HCT116 (cell line): Measurements from ENCODE around the gene CTCF. TPM values are rescaled to one million over a fixed set of nuclear protein-coding genes. Genes with fewer than 3 reads are reported as not detected.

Source experiments
- ATAC-seq: fragments of 200-7000 bp; cut with Tn5 transposase; 2 replicates; pipeline ENCODE4 v1.9.1; 2020; ENCODE audit warnings: mild to moderate bottlenecking, moderate library complexity
- BruUV-seq: library from RNA; stranded (reverse); fragments of 400-500 nt; replicated peaks from 2 replicates; lab custom pipeline; 2021; lab: Mats Ljungman, UMichigan
- CTCF ChIA-PET: fragments of 300-600 bp; sonication (Branson Sonifier 250); formaldehyde crosslinking; loops from one replicate; lab custom pipeline; 2021; ENCODE audit warnings: antibody characterized with exemption; lab: Charles Lee
- POLR2A ChIA-PET: fragments of 300-600, 350-600 bp; sonication (Branson Sonifier 250); formaldehyde crosslinking; loops from one replicate; lab custom pipeline; 2021; ENCODE audit warnings: antibody characterized with exemption; lab: Charles Lee
- RAD21 ChIA-PET, 2 experiments: fragments of 300-600 bp; sonication (Branson Sonifier 250); formaldehyde crosslinking; loops; one replicate each; lab custom pipeline; 2023; ENCODE audit warnings: low total read pairs in 2 of 2; ENCODE audit not compliant: uncharacterized antibody in 2 of 2, unreplicated experiment in 2 of 2, low non-redundant PET in 1 of 2; lab: Charles Lee
- DNase-seq: peaks from one replicate; pipeline ENCODE4 v3.0.0-alpha.2; 2010; ENCODE audit warnings: low read depth, low spot score
- H2AFZ ChIP-seq: fragments of 200-600 bp; shearing (Covaris generic), sonication (generic); 2 replicates; pipeline ENCODE4 v1.6.1; 2017; ENCODE audit warnings: low read depth, mixed run types, mixed read lengths, antibody characterized with exemption, low read length; ENCODE audit not compliant: poor library complexity, severe bottlenecking
- H3K27ac ChIP-seq: 2 replicates; pipeline ENCODE4 v1.5.1; 2012; ENCODE audit warnings: low read depth, low read length
- H3K27me3 ChIP-seq: fragments of 200-600 bp; sonication (generic); 2 replicates; pipeline ENCODE4 v1.6.1; 2016; ENCODE audit warnings: mixed run types, low read length, mixed read lengths; ENCODE audit not compliant: insufficient read depth
- H3K36me3 ChIP-seq, 2 experiments: fragments of 200-500 bp in 1 of 2; fragments of 200-600 bp in 1 of 2; sonication (Bioruptor generic) in 1 of 2; sonication (generic) in 1 of 2; 2 replicates each; pipeline versions ENCODE4 v1.5.1 to v1.6.1; 2014 to 2016; ENCODE audit warnings: low read length in 2 of 2, inconsistent platforms in 1 of 2, mixed read lengths in 1 of 2, mixed run types in 1 of 2; ENCODE audit not compliant: insufficient read depth in 2 of 2, control insufficient read depth in 1 of 2
- H3K4me1 ChIP-seq, 2 experiments: fragments of 200-600 bp in 1 of 2; sonication (generic) in 1 of 2; 2 replicates each; pipeline versions ENCODE4 v1.5.1 to v1.6.1; 2012 to 2017; ENCODE audit warnings: low read length in 2 of 2, inconsistent platforms in 1 of 2, mild to moderate bottlenecking in 1 of 2, mixed read lengths in 1 of 2, mixed run types in 1 of 2, moderate library complexity in 1 of 2; ENCODE audit not compliant: insufficient read depth in 2 of 2, control insufficient read depth in 1 of 2
- H3K4me2 ChIP-seq: fragments of 200-600 bp; sonication (generic); 2 replicates; pipeline ENCODE4 v1.6.1; 2017; ENCODE audit warnings: mixed run types, low read length, mixed read lengths
- H3K4me3 ChIP-seq, 2 experiments: fragments of 200-600 bp in 1 of 2; sonication (generic) in 1 of 2; replicated peaks in 1 of 2; 2 replicates each; pipeline ENCODE4 v1.5.1; 2011 to 2016; ENCODE audit warnings: low read length in 2 of 2, control low read depth in 1 of 2, low read depth in 1 of 2, mild to moderate bottlenecking in 1 of 2, mixed read lengths in 1 of 2, mixed run types in 1 of 2
- H3K79me2 ChIP-seq: fragments of 200-600 bp; sonication (generic); 2 replicates; pipeline ENCODE4 v1.6.1; 2017; ENCODE audit warnings: mild to moderate bottlenecking, mixed run types, low read length, moderate library complexity, mixed read lengths; ENCODE audit not compliant: insufficient read depth
- H3K9ac ChIP-seq: fragments of 200-600 bp; sonication (generic); 2 replicates; pipeline ENCODE4 v1.6.1; 2016; ENCODE audit warnings: low read length, mixed read lengths
- H3K9me2 ChIP-seq: fragments of 200-600 bp; sonication (generic), shearing (Covaris generic); 2 replicates; pipeline ENCODE4 v1.6.1; 2017; ENCODE audit warnings: mixed run types, mild to moderate bottlenecking, moderate library complexity; ENCODE audit not compliant: insufficient read depth
- H3K9me3 ChIP-seq, 2 experiments: fragments of 200-500 bp in 1 of 2; fragments of 200-600 bp in 1 of 2; sonication (Bioruptor generic) in 1 of 2; sonication (generic) in 1 of 2; 2 replicates each; pipeline ENCODE4 v1.6.1; 2014 to 2017; ENCODE audit warnings: low read length in 2 of 2, mixed read lengths in 2 of 2, inconsistent platforms in 1 of 2, low read depth in 1 of 2, mild to moderate bottlenecking in 1 of 2, mixed run types in 1 of 2, moderate library complexity in 1 of 2; ENCODE audit not compliant: control insufficient read depth in 1 of 2, insufficient read depth in 1 of 2
- H4K20me1 ChIP-seq: fragments of 200-600 bp; sonication (generic), shearing (Covaris generic); 2 replicates; pipeline ENCODE4 v1.6.1; 2017; ENCODE audit warnings: mixed run types, mild to moderate bottlenecking, moderate library complexity; ENCODE audit not compliant: insufficient read depth
- CEBPB ChIP-seq: IDR thresholded peaks from 2 replicates; pipeline ENCODE4 v1.6.1; 2012; ENCODE audit warnings: low read depth
- EGR1 ChIP-seq: IDR thresholded peaks from 2 replicates; pipeline ENCODE4 v1.6.1; 2012; ENCODE audit warnings: low read depth
- EZH2 ChIP-seq: fragments of 200-600 bp; sonication (generic); IDR thresholded peaks from 2 replicates; pipeline ENCODE4 v1.6.1; 2017; ENCODE audit warnings: antibody characterized with exemption, mixed run types
- JUND ChIP-seq: IDR thresholded peaks from 2 replicates; pipeline ENCODE4 v1.6.1; 2012
- POLR2A ChIP-seq: IDR thresholded peaks from 2 replicates; pipeline ENCODE4 v1.7.0; 2011; ENCODE audit warnings: borderline replicate concordance; ENCODE audit not compliant: insufficient read depth, insufficient read length; ENCODE audit errors: extremely low read depth
- RAD21 ChIP-seq: IDR thresholded peaks from 2 replicates; pipeline ENCODE4 v1.6.1; 2012; ENCODE audit warnings: low read depth, mild to moderate bottlenecking
- REST ChIP-seq: IDR thresholded peaks from 2 replicates; pipeline ENCODE4 v1.6.1; 2012; ENCODE audit warnings: low read depth
- SRF ChIP-seq: IDR thresholded peaks from 2 replicates; pipeline ENCODE4 v1.6.1; 2012; ENCODE audit warnings: low read depth
- YY1 ChIP-seq: IDR thresholded peaks from 2 replicates; pipeline ENCODE4 v1.6.1; 2011; ENCODE audit warnings: low read length, low read depth, moderate library complexity, mild to moderate bottlenecking; ENCODE audit not compliant: insufficient replicate concordance; ENCODE audit errors: extremely low read depth
- ZFX ChIP-seq: fragments of 450-650 bp; IDR thresholded peaks from 2 replicates; pipeline ENCODE4 v1.6.1; 2017
- intact Hi-C: fragments of 100-400 bp; cut with micrococcal nuclease; formaldehyde crosslinking; loops from 2 replicates; pipeline ENCODE4 v1.10.0; 2022
- total RNA-seq: library from RNA; stranded (reverse); gene quantifications from one replicate; pipeline ENCODE4 v1.2.1, GENCODE V29; 2021; ENCODE audit not compliant: unreplicated experiment

The CTCF gene
- total RNA-seq, 1 experiment from 2014 or later = 48.3 TPM

DNA sequence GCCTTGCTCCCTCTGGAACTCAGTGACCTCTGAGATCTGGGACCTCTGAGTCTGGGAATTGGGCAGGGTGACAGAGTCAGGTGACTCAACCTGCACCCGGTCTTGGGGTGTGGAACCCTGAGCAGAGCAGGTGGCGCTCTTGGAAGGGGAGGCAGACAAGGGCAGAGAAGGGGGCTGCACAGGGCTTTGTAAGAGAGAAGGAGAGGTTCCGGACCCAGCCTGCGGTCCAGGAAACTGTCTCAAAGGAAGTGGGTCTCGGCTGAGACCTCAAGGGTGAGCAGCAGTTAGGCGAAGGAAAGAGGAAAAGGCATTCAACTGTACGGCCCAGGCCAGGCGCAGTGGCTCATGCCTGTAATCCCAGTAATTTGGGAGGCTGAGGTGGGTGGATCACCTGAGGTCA, 43.6 kb upstream of the CTCF start:
- no peak for DNase-seq
- TF ChIP-seq REST (no peak), EGR1 (no peak)
- TF ChIP-seq, all 23 proteins: peak for 0
- no peak for ATAC-seq
- no peak overlapping the region for H3K4me3 ChIP-seq
- no TSS peak for BruUV-seq
- H4K20me1 ChIP-seq = no peaks in the 10 kb centered on the region
- ChIA-PET POLR2A (no interaction called here), CTCF (no interaction called here), RAD21 (no interaction called here)
- H3K4me2 ChIP-seq = no peak overlapping the region
- H3K4me1 ChIP-seq = peaks cover 0 to 29% of the 10 kb centered on the region in 2 experiments; a peak in 3 of 4 replicates
- intact Hi-C loops = no loop called here
- no peak overlapping the region for H2AFZ ChIP-seq
- no peaks in the 10 kb centered on the region for H3K9me3 ChIP-seq
- no peaks in the 10 kb centered on the region for H3K79me2 ChIP-seq
- H3K27ac ChIP-seq = no peak overlapping the region
- H3K9me2 ChIP-seq = no peaks in the 10 kb centered on the region
- no peaks in the 10 kb centered on the region for H3K36me3 ChIP-seq
- H3K9ac ChIP-seq = no peak overlapping the region
- no peaks in the 10 kb centered on the region for H3K27me3 ChIP-seq

GRCh38 chr16:67519242-67519641, 43.1 kb upstream of the CTCF start:
- no peak overlapping the region for H3K4me2 ChIP-seq
- intact Hi-C loops = no loop called here
- ChIA-PET POLR2A (no interaction called here), RAD21 (no interaction called here), CTCF (no interaction called here)
- BruUV-seq = no TSS peak
- H3K79me2 ChIP-seq = no peaks in the 10 kb centered on the region
- DNase-seq (no peak), ATAC-seq (no peak)
- TF ChIP-seq YY1 = no peak
- TF ChIP-seq ZFX = no peak
- TF ChIP-seq CEBPB = no peak
- TF ChIP-seq EZH2 = no peak
- no peak for TF ChIP-seq POLR2A
- no peak for TF ChIP-seq RAD21
- no peak for TF ChIP-seq SRF
- TF ChIP-seq JUND = no peak
- H3K9me3 ChIP-seq = no peaks in the 10 kb centered on the region
- H3K9me2 ChIP-seq = no peaks in the 10 kb centered on the region
- no peak overlapping the region for H2AFZ ChIP-seq
- no peaks in the 10 kb centered on the region for H4K20me1 ChIP-seq
- H3K27me3 ChIP-seq = no peaks in the 10 kb centered on the region
- no peak overlapping the region for H3K27ac ChIP-seq
- H3K36me3 ChIP-seq = no peaks in the 10 kb centered on the region
- peaks cover 0 to 26% of the 10 kb centered on the region in 2 experiments; a peak in 3 of 4 replicates for H3K4me1 ChIP-seq
- no peak overlapping the region for H3K4me3 ChIP-seq
- H3K9ac ChIP-seq = no peak overlapping the region
